HCT116 (cell line): ENCODE results near the gene SRRM1. TPM values are rescaled to one million over a fixed set of nuclear protein-coding genes. Genes with fewer than 3 reads are reported as not detected.

Source experiments
- ATAC-seq: fragments of 200-7000 bp; cut with Tn5 transposase; 2 replicates; pipeline ENCODE4 v1.9.1; 2020; ENCODE audit warnings: mild to moderate bottlenecking, moderate library complexity
- BruUV-seq: library from RNA; stranded (reverse); fragments of 400-500 nt; replicated peaks from 2 replicates; lab custom pipeline; 2021; lab: Mats Ljungman, UMichigan
- CTCF ChIA-PET: fragments of 300-600 bp; sonication (Branson Sonifier 250); formaldehyde crosslinking; loops from one replicate; lab custom pipeline; 2021; ENCODE audit warnings: antibody characterized with exemption; lab: Charles Lee
- POLR2A ChIA-PET: fragments of 300-600, 350-600 bp; sonication (Branson Sonifier 250); formaldehyde crosslinking; loops from one replicate; lab custom pipeline; 2021; ENCODE audit warnings: antibody characterized with exemption; lab: Charles Lee
- RAD21 ChIA-PET, 2 experiments: fragments of 300-600 bp; sonication (Branson Sonifier 250); formaldehyde crosslinking; loops; one replicate each; lab custom pipeline; 2023; ENCODE audit warnings: low total read pairs in 2 of 2; ENCODE audit not compliant: uncharacterized antibody in 2 of 2, unreplicated experiment in 2 of 2, low non-redundant PET in 1 of 2; lab: Charles Lee
- DNase-seq: peaks from one replicate; pipeline ENCODE4 v3.0.0-alpha.2; 2010; ENCODE audit warnings: low read depth, low spot score
- H2AFZ ChIP-seq: fragments of 200-600 bp; shearing (Covaris generic), sonication (generic); 2 replicates; pipeline ENCODE4 v1.6.1; 2017; ENCODE audit warnings: low read depth, mixed run types, mixed read lengths, antibody characterized with exemption, low read length; ENCODE audit not compliant: poor library complexity, severe bottlenecking
- H3K27ac ChIP-seq: 2 replicates; pipeline ENCODE4 v1.5.1; 2012; ENCODE audit warnings: low read depth, low read length
- H3K27me3 ChIP-seq: fragments of 200-600 bp; sonication (generic); 2 replicates; pipeline ENCODE4 v1.6.1; 2016; ENCODE audit warnings: mixed run types, low read length, mixed read lengths; ENCODE audit not compliant: insufficient read depth
- H3K36me3 ChIP-seq, 2 experiments: fragments of 200-500 bp in 1 of 2; fragments of 200-600 bp in 1 of 2; sonication (Bioruptor generic) in 1 of 2; sonication (generic) in 1 of 2; 2 replicates each; pipeline versions ENCODE4 v1.5.1 to v1.6.1; 2014 to 2016; ENCODE audit warnings: low read length in 2 of 2, inconsistent platforms in 1 of 2, mixed read lengths in 1 of 2, mixed run types in 1 of 2; ENCODE audit not compliant: insufficient read depth in 2 of 2, control insufficient read depth in 1 of 2
- H3K4me1 ChIP-seq, 2 experiments: fragments of 200-600 bp in 1 of 2; sonication (generic) in 1 of 2; 2 replicates each; pipeline versions ENCODE4 v1.5.1 to v1.6.1; 2012 to 2017; ENCODE audit warnings: low read length in 2 of 2, inconsistent platforms in 1 of 2, mild to moderate bottlenecking in 1 of 2, mixed read lengths in 1 of 2, mixed run types in 1 of 2, moderate library complexity in 1 of 2; ENCODE audit not compliant: insufficient read depth in 2 of 2, control insufficient read depth in 1 of 2
- H3K4me2 ChIP-seq: fragments of 200-600 bp; sonication (generic); 2 replicates; pipeline ENCODE4 v1.6.1; 2017; ENCODE audit warnings: mixed run types, low read length, mixed read lengths
- H3K4me3 ChIP-seq, 2 experiments: fragments of 200-600 bp in 1 of 2; sonication (generic) in 1 of 2; replicated peaks in 1 of 2; 2 replicates each; pipeline ENCODE4 v1.5.1; 2011 to 2016; ENCODE audit warnings: low read length in 2 of 2, control low read depth in 1 of 2, low read depth in 1 of 2, mild to moderate bottlenecking in 1 of 2, mixed read lengths in 1 of 2, mixed run types in 1 of 2
- H3K79me2 ChIP-seq: fragments of 200-600 bp; sonication (generic); 2 replicates; pipeline ENCODE4 v1.6.1; 2017; ENCODE audit warnings: mild to moderate bottlenecking, mixed run types, low read length, moderate library complexity, mixed read lengths; ENCODE audit not compliant: insufficient read depth
- H3K9ac ChIP-seq: fragments of 200-600 bp; sonication (generic); 2 replicates; pipeline ENCODE4 v1.6.1; 2016; ENCODE audit warnings: low read length, mixed read lengths
- H3K9me2 ChIP-seq: fragments of 200-600 bp; sonication (generic), shearing (Covaris generic); 2 replicates; pipeline ENCODE4 v1.6.1; 2017; ENCODE audit warnings: mixed run types, mild to moderate bottlenecking, moderate library complexity; ENCODE audit not compliant: insufficient read depth
- H3K9me3 ChIP-seq, 2 experiments: fragments of 200-500 bp in 1 of 2; fragments of 200-600 bp in 1 of 2; sonication (Bioruptor generic) in 1 of 2; sonication (generic) in 1 of 2; 2 replicates each; pipeline ENCODE4 v1.6.1; 2014 to 2017; ENCODE audit warnings: low read length in 2 of 2, mixed read lengths in 2 of 2, inconsistent platforms in 1 of 2, low read depth in 1 of 2, mild to moderate bottlenecking in 1 of 2, mixed run types in 1 of 2, moderate library complexity in 1 of 2; ENCODE audit not compliant: control insufficient read depth in 1 of 2, insufficient read depth in 1 of 2
- H4K20me1 ChIP-seq: fragments of 200-600 bp; sonication (generic), shearing (Covaris generic); 2 replicates; pipeline ENCODE4 v1.6.1; 2017; ENCODE audit warnings: mixed run types, mild to moderate bottlenecking, moderate library complexity; ENCODE audit not compliant: insufficient read depth
- CBX3 ChIP-seq: IDR thresholded peaks from 2 replicates; pipeline ENCODE4 v1.6.1; 2012; ENCODE audit warnings: low read depth
- CEBPB ChIP-seq: IDR thresholded peaks from 2 replicates; pipeline ENCODE4 v1.6.1; 2012; ENCODE audit warnings: low read depth
- EGR1 ChIP-seq: IDR thresholded peaks from 2 replicates; pipeline ENCODE4 v1.6.1; 2012; ENCODE audit warnings: low read depth
- ELF1 ChIP-seq: IDR thresholded peaks from 2 replicates; pipeline ENCODE4 v1.6.1; 2012; ENCODE audit warnings: low read depth, borderline replicate concordance
- EZH2 ChIP-seq: fragments of 200-600 bp; sonication (generic); IDR thresholded peaks from 2 replicates; pipeline ENCODE4 v1.6.1; 2017; ENCODE audit warnings: antibody characterized with exemption, mixed run types
- EZH2phosphoT487 ChIP-seq: fragments of 200-600 bp; IDR thresholded peaks from 2 replicates; pipeline ENCODE4 v1.6.1; 2018; ENCODE audit warnings: antibody characterized with exemption, borderline replicate concordance
- FOSL1 ChIP-seq: IDR thresholded peaks from 2 replicates; pipeline ENCODE4 v1.6.1; 2012; ENCODE audit warnings: low read depth
- JUND ChIP-seq: IDR thresholded peaks from 2 replicates; pipeline ENCODE4 v1.6.1; 2012
- POLR2A ChIP-seq: IDR thresholded peaks from 2 replicates; pipeline ENCODE4 v1.7.0; 2011; ENCODE audit warnings: borderline replicate concordance; ENCODE audit not compliant: insufficient read depth, insufficient read length; ENCODE audit errors: extremely low read depth
- SIN3A ChIP-seq: IDR thresholded peaks from 2 replicates; pipeline ENCODE4 v1.6.1; 2012; ENCODE audit warnings: low read depth
- SP1 ChIP-seq: IDR thresholded peaks from 2 replicates; pipeline ENCODE4 v1.6.1; 2012; ENCODE audit warnings: low read depth
- TCF7L2 ChIP-seq: IDR thresholded peaks from 2 replicates; pipeline ENCODE4 v1.7.0; 2011; ENCODE audit warnings: borderline replicate concordance, inconsistent platforms; ENCODE audit not compliant: insufficient read depth, insufficient read length; ENCODE audit errors: extremely low read depth
- ZFX ChIP-seq: fragments of 450-650 bp; IDR thresholded peaks from 2 replicates; pipeline ENCODE4 v1.6.1; 2017
- intact Hi-C: fragments of 100-400 bp; cut with micrococcal nuclease; formaldehyde crosslinking; loops from 2 replicates; pipeline ENCODE4 v1.10.0; 2022
- total RNA-seq: library from RNA; stranded (reverse); gene quantifications from one replicate; pipeline ENCODE4 v1.2.1, GENCODE V29; 2021; ENCODE audit not compliant: unreplicated experiment
- TF ChIP-seq, protein P1 (sequence below): IDR thresholded peaks from 2 replicates; pipeline ENCODE4 v1.6.1; 2012
- TF ChIP-seq, protein P2 (sequence below): IDR thresholded peaks from 2 replicates; pipeline ENCODE4 v1.6.1; 2012; ENCODE audit warnings: low read depth
- TF ChIP-seq, protein P3 (sequence below): IDR thresholded peaks from 2 replicates; pipeline ENCODE4 v1.6.1; 2012

SRRM1 gene
- total RNA-seq, 1 experiment from 2014 or later: 184 TPM

DNA sequence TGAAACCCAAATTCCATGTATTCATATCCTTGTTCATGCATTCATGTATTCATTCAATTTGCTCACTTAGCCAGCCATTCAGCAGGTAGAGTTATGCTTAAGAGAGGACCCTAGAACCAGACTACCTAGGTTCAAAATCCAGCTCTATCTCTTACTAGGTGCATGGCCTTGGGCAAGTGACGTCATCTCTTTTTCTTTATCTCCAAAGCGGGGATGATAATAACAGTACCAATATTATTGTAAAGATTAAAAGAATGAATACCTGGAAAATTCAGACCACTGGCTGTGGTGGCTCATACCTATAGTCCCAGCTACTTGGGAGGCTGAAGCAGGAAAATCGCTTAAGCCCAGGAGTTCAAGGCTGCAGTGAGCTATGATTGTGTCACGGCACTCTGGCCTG lies 68.2 kb downstream of the SRRM1 start:
- intact Hi-C loops: no loop called here
- Histone ChIP-seq H3K36me3 (no peaks in the 10 kb centered on the region), H3K4me1 (peaks cover 23 to 67% of the 10 kb centered on the region in 2 experiments), H3K9ac (no peak overlapping the region), H4K20me1 (no peaks in the 10 kb centered on the region), H3K4me2 (no peak overlapping the region), H3K9me2 (no peaks in the 10 kb centered on the region), H3K27ac (no peak overlapping the region), H3K9me3 (no peaks in the 10 kb centered on the region), H3K27me3 (no peaks in the 10 kb centered on the region), H3K4me3 (no peak overlapping the region), H3K79me2 (no peaks in the 10 kb centered on the region)
- RAD21 ChIA-PET: no interaction called here
- BruUV-seq: no TSS peak
- POLR2A ChIA-PET: interaction anchor here (1.3 kb wide), 1 partner anchor 13 kb away, joined by 3 read pairs; no protein-coding TSS in a partner anchor
- CTCF ChIA-PET: no interaction called here
- DNase-seq (no peak), ATAC-seq (no peak)
- TF ChIP-seq CEBPB: no peak
- no peak for TF ChIP-seq EZH2
- TF ChIP-seq FOSL1: no peak
- TF ChIP-seq, all 23 proteins: peak for 0
- no peak overlapping the region for H2AFZ ChIP-seq

DNA sequence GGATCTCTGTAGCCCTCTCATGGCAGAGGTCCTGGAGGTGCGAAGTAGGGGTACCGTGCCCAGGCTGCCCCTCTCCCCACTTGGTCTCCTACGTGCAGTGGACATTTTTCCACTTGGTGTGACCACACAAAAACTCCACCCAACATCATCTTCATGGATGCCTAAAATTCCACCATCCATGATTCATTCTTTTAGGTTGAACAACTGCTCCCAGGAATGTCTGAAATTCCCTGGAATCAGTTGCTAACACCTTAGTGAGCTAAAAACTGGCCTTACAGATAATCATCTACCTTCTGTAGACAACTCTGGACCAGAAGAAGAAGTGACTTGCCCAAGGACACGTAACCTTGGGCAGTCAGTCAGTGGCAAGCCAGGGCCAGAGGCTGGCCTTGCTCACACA lies 70.1 kb downstream of the SRRM1 start:
- CTCF ChIA-PET: no interaction called here
- Histone ChIP-seq H3K4me3 (peak overlapping the region in 1 of 2 experiments; percentile 18; a peak in 1 of 4 replicates), H2AFZ (peak overlapping the region; percentile 74)

More for the DNA sequence above, 70.1 kb downstream of the SRRM1 start:
- Histone ChIP-seq H3K36me3 (no peaks in the 10 kb centered on the region), H3K9me3 (no peaks in the 10 kb centered on the region), H3K9ac (no peak overlapping the region), H3K4me1 (peaks cover 18 to 53% of the 10 kb centered on the region in 2 experiments), H3K4me2 (peak overlapping the region; percentile 38)
- peak; percentile 35; the same call in 1 of the 2 replicates for ATAC-seq
- RAD21 ChIA-PET: no interaction called here
- intact Hi-C loops: no loop called here
- POLR2A ChIA-PET: no interaction called here
- BruUV-seq: no TSS peak
- TF ChIP-seq SIN3A (no peak), TCF7L2 (no peak), JUND (no peak), EZH2phosphoT487 (no peak), POLR2A (no peak), CBX3 (no peak), ZFX (no peak), EGR1 (no peak), ELF1 (no peak), FOSL1 (no peak), SP1 (no peak)
- TF ChIP-seq, protein P1, sequence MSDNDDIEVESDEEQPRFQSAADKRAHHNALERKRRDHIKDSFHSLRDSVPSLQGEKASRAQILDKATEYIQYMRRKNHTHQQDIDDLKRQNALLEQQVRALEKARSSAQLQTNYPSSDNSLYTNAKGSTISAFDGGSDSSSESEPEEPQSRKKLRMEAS: no peak
- TF ChIP-seq, protein P2, sequence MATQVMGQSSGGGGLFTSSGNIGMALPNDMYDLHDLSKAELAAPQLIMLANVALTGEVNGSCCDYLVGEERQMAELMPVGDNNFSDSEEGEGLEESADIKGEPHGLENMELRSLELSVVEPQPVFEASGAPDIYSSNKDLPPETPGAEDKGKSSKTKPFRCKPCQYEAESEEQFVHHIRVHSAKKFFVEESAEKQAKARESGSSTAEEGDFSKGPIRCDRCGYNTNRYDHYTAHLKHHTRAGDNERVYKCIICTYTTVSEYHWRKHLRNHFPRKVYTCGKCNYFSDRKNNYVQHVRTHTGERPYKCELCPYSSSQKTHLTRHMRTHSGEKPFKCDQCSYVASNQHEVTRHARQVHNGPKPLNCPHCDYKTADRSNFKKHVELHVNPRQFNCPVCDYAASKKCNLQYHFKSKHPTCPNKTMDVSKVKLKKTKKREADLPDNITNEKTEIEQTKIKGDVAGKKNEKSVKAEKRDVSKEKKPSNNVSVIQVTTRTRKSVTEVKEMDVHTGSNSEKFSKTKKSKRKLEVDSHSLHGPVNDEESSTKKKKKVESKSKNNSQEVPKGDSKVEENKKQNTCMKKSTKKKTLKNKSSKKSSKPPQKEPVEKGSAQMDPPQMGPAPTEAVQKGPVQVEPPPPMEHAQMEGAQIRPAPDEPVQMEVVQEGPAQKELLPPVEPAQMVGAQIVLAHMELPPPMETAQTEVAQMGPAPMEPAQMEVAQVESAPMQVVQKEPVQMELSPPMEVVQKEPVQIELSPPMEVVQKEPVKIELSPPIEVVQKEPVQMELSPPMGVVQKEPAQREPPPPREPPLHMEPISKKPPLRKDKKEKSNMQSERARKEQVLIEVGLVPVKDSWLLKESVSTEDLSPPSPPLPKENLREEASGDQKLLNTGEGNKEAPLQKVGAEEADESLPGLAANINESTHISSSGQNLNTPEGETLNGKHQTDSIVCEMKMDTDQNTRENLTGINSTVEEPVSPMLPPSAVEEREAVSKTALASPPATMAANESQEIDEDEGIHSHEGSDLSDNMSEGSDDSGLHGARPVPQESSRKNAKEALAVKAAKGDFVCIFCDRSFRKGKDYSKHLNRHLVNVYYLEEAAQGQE: no peak
- TF ChIP-seq, protein P3, sequence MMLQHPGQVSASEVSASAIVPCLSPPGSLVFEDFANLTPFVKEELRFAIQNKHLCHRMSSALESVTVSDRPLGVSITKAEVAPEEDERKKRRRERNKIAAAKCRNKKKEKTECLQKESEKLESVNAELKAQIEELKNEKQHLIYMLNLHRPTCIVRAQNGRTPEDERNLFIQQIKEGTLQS: no peak
- TF ChIP-seq, all 23 proteins: peak for 0
- no peaks in the 10 kb centered on the region for H3K9me2 ChIP-seq
- no peaks in the 10 kb centered on the region for H4K20me1 ChIP-seq
- DNase-seq: no peak
- H3K27me3 ChIP-seq: no peaks in the 10 kb centered on the region
- no peak overlapping the region for H3K27ac ChIP-seq
- H3K79me2 ChIP-seq: no peaks in the 10 kb centered on the region
